HG03342 (cell line): ENCODE measurements around the gene ARHGAP22.

Source experiments
- ATAC-seq: cut with Tn5 transposase; IDR thresholded peaks from one replicate; pipeline ENCODE4 v1.9.1; 2021; ENCODE audit warnings: mild to moderate bottlenecking, moderate library complexity; ENCODE audit not compliant: unreplicated experiment

Gene ARHGAP22

GRCh38 chr10:48607356-48608278 is 2.7 kb upstream of the ARHGAP22 start:
- no peak for ATAC-seq

- ATAC-seq, result no peak
Measured at GRCh38 chr10:48606530-48607355, 1.9 kb upstream of the ARHGAP22 start.

DNA sequence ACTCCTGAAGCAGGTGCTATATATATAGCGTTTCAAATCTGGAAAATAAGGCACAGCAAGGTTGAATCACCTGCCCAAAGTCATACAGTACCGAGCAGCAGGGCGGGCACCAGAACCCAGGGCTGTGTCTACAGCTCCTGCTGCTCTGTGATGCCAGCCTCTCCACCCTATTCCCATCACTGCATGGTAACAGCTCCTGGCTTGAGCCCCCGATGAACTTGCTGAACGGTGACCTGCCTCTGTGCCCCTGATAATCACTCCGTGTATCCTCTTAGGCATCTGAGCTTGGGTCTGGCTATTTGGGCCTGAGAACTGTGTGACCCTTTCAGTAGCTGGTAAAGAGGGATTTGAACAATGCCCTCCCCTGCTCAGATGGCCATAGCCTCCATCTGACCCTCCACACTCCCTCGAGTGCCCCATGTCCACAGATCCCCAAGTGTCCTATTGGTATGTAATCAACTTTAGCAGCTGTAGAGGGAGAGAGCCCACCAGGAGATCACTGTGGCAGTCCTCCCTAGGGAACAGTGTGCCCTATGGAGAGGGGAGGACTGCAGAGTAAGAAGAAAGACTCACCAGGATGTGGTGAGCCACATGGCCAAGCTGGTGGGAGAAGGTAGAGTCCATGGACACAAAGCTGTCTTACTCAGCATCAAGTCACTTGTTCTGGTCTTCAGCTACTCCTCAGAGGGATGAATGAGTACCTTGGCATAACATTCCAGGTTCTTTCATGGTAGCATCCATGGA is 1.1 kb upstream of the ARHGAP22 start:
- ATAC-seq, result no peak

DNA sequence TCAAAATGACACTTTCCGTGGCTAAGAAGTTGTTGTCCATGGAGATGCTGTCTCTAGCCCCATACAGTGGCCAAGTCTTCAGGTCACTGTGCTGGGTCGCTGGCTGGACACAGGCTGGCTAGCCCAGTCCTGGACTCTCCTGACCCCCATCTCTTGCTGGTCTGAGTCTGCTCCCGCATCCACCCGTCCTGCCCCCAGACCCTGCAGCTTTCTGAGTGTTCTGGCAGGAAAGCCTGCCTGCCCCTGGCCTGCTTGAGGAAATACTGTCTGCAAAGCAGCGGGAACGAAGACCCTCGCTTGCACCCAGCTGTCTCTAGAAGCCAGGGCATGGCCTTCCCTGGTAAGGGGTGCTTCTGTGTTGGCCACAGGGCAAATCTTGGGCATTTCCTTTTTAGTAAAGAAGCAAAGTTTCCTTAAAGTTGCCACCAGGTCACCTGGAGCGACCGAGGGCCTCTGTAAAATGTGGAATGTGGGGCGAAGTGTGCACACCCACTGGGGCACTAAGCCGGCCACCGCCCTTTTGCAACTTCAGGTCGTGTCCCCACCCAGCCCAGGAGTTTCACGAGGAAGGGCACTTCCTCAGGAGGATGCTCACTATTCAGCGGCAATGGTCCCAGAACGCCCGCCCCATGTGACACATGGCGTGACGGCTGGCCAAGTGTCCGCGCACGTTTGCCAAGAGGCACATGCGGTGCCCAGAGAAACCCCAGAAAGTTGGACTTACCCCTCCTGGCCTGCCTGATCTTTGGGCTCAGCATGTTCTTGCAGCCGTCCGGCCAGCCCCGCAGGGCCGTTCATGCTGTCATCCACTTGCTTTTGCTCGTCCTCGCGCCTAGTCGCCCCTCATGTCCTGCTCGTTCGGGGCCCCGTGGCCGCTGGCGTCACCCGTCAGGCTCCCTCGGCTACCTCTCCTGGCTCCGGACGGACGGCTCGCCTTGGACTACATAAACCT is 558 bp downstream of the ARHGAP22 start:
- no peak for ATAC-seq

DNA sequence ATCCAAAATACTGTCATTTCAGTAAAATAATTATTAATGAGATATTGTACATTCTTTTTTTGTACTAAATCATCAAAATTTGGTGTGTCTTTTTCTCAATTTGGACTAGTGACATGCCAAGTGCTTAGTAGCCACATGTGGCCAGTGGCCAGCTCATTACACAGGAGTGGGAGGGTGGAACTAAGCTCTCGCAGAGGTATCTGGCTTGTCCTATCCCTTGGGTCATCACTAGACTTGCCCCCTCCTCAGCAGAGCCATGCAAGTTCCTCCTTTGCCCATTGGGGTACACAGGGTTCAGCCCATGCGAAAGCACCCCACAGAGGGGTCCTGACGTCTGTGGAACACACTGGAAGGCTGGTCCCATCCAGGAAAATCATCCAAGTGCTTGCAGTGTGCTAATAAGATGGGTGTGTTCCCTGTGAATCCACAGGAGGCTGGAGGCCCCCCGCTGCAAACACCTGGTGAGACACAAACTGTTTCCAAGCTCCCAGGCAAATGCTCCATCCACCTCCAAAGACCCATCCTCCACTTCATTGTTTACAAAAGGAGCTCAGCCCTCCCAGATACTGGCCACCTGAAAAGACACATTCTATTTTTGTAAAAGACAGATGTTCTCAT is 1.3 kb downstream of the ARHGAP22 start:
- ATAC-seq, result no peak

GRCh38 chr10:48602401-48603135 is 2.3 kb downstream of the ARHGAP22 start:
- no peak for ATAC-seq

- ATAC-seq, result no peak
Measured at GRCh38 chr10:48601789-48602188, 3.1 kb downstream of the ARHGAP22 start.

DNA sequence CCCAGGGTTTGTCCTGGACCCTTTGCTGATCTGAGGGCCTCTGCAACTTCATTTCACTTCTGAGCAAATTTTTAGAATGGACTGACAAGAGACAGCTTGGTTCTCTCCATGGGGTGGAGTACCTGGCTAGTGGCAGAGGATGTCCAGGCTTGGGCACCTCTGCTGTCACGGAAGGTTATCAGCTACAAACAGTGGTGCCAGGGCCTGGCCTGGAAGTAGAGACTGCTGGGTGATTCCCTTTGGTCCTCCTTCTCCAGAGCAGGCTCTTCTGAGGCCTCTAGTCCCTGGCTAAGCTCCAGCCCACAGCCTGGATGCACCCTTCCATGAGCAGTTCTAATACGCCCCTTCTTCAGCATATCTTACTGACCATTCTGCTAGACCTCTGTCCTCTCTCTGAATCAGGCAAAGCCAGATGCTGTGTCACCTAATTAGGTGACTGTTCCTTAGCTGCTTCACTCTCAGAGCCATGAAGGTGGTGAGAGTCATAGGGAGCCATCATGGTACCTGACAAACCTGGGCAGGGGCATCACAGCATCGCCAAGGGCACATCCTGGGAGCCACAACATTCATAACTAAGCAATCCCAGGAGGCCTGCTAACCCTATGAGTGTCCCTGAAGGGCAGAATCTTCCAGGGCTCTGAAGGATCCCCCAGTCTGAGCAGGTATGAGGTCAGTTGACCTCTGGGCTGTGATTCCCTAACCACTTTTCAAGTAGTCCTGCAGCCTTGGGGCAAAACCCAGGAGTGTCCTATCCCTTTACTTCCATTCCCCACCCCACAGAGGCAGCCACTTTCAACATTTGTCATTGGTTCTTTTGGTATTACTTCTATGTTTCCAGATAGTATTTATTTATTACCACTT is 4.0 kb downstream of the ARHGAP22 start:
- no peak for ATAC-seq

DNA sequence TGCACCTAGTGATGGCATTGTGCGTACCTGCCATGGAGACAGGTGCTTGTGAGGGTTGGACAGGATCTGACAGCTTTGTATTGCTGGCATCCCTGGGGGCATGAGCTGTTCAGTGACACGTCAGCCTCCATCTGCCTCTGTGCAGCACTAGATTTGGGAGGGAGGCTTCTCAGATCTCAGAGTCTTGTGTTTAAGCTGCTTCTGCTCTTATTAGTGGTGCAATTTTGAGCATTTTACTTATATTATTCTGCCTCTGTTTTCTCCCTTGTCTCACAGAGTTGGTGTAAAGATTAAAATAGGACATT is 5.1 kb downstream of the ARHGAP22 start:
- no peak for ATAC-seq

DNA sequence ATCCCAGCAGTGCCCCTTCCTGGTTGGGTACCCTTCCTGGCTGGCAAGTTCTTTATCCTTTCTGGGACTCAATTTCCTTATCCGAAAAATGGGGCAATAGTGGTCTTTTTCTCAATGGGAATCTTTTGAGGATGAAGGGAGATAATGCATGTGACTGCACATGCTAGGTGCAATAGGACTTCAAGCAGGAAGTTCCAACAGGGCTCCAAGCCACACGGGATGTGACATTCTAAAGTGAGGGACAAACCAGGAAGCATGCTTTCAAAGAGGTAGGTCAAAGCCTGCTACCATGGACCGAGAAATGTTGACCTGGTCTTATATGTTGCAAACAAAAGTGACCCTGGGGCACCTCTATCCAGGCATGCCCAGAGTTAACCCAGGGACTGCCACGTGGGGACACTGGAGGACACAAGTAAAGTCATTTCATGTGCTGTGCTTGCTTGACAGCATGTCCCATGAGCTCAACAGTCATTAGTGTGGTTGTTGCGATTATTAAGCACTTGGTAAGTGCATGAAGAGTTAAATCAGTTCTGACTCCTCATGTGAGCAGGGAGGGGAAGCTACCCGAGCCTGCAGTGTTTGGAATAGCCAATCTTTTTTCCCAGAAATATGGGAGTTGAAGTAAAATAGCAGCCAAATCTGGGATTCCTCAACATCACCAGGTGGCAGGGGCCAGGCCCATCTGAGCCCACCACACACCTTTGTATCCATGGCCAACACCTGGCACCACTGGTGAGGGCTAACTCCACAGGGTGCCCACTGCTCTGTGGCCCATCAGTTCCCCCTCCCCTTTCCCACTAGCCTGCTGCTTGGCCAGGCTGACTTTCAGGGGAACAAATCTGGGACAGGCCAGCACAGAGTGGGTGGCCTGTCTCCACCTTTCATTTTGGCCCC is 5.7 kb downstream of the ARHGAP22 start:
- no peak for ATAC-seq

DNA sequence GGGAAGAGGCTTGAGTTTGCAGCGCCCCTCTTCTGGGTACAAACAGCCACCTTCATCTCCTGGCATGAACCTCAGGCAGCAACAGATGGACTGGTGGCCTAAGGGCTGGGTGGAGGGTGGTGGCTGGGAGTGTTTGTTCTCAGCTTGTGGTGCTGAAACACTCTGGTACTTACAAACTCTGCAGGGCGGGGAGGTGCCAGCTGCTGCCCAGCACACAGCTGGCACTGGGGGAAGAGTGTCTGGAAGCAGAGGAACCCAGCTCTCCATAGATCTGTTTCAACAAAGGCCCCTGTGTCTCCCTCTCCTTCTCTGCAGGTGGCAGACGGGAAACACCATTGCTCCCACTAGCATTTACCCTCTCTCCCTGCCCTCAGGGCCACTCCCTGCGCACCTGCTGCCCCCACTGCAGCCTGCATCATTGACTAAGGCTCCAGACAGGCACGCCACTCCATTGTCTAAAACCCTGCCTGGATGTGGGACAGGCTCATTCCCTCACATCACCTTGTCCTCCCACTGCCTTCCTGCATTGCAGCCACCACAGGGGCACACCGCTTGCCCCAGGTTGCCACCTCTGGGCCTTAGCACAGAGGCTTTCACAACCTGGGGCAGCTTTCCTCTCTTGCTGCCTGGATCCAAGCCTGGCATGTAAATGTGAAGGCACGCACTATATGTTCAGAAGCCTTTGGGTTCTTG is 6.5 kb downstream of the ARHGAP22 start:
- no peak for ATAC-seq

DNA sequence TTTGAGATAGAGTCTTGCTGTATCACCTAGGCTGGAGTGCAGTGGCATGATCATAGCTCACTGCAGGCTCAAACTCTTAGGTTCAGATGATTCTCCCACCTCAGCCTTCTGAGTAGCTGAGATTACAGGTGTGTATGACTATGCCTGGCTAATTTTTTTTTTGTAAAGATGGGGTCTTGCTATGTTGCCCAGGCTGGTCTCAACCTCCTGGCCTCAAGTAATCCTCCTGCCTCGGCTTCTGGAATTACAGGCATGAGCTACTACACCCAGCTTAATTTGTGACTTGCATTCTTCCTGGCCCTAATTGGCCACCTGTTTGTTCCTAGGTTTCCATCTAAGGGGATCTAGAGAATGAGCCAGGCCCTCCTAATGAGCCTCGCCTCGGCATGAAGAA is 9.3 kb downstream of the ARHGAP22 start:
- no peak for ATAC-seq

DNA sequence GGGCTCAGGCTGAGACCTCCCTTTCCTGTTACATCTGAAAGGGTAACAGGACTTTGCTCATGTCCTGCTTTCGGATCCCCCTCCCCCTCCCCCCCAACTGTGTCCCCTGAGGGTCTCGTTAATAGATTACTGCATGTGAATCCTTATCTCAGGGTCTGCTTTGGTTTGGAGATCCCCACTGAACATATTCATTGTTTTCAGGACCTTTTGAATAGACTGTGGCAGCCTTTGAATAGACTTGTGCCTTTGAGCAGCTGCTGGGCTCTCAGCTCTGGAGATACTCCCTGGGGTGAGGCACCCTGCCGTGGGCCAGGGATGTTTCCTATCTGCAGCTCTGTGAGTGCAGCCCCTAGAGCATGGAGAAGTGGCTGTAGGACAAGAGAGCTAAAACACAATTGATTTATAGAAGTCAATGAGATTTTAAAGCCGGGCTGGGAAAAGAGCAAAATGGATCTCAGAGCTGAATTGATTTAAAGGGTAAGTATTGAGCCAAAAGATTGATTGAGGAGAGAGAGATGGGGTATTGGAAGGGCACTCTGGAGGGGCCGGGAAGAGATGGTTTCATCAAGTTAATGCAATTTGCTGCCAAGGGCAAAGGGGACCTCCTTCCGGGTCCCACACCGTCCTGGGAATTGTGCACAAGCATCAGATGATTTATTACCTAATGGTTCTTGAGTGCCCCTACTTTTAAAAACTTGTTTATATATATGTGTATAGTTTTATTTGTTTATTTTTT is 9.9 kb downstream of the ARHGAP22 start:
- no peak for ATAC-seq

DNA sequence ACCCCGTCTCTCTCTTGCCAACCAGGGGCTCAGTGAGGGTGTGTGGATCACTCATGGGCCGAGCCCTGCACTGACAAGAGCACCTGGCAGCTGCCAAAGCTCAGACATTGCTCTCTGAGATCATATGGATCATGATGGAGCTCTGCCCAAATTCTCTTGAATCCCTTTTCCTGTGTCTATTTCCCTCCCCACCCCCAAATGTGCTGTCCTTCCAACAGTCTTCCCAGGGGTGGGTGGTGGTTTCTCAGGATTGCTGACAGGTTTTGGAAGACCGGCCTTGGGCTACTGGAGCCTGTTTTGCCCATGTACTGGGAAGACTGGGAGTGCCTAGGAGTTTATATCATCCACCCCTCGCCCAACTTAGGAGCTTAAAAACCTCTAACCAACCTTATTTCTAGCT is 10.5 kb downstream of the ARHGAP22 start:
- no peak for ATAC-seq

DNA sequence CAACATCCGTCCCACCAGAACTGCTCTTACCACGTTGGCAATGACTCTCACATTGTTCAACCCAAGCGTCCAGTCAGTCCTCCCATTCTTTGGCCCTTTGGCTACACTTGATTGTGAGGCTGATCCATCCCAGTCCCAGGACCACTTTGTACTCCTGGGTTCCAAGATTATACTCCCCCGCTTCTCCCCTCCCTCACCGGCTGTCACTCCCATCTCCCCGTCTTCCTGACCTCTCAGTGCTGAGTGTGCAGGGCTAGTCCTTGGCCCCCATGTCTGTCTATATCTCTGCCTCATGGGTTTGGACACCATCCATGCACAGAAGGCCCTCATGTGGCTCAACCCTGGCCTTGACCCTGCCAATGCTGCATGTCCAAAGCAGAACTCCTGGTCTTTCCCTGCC is 12.5 kb downstream of the ARHGAP22 start:
- ATAC-seq, result no peak

DNA sequence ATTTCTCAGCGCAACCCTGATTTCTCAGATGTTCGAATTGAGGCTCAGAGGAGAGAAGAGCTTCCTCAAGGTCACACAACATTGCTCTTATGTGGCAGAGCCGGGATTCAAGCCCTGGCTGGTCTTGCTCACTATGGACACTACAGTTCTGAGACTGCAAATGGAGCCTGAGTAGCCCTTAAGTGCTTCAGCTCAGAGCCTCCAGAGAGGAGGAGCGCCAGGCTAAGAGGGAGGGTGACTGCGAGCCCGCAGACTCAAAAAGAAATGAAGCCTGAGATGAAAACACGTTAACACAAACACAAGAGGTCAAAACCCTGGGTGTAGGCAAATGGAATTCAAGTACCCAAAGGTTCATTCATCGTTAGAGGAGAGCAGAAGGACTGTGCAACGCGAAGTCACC is 13.9 kb downstream of the ARHGAP22 start:
- no peak for ATAC-seq
